HG02943 (cell line): ENCODE data around the gene ATP4A.
"Not testable (repeated sequence)": the region's sequence is repeated elsewhere in the genome, so short reads cannot be mapped to it uniquely, and the experiment has no call there.

Experiments
- ATAC-seq: cut with Tn5 transposase; IDR thresholded peaks from one replicate; pipeline ENCODE4 v1.9.1; 2021; ENCODE audit warnings: mild to moderate bottlenecking, low read depth, moderate library complexity; ENCODE audit not compliant: unreplicated experiment

ATP4A gene

GRCh38 chr19:35563207-35563829, at the start of gene ATP4A:
TSS of gene ATP4A (minus strand) at chr19:35563658. CDS start at chr19:35563629, 29 bp downstream.
- ATAC-seq: no peak

GRCh38 chr19:35612559-35613321, 49.3 kb upstream of the ATP4A start, which contains the start of gene HAUS5:
TSS of gene HAUS5 (plus strand) at chr19:35612735. CDS start at chr19:35612795, 60 bp downstream.
- ATAC-seq: peak; percentile 73

- no peak for ATAC-seq
Observed at GRCh38 chr19:35612224-35612558, 48.7 kb upstream of the ATP4A start.

DNA sequence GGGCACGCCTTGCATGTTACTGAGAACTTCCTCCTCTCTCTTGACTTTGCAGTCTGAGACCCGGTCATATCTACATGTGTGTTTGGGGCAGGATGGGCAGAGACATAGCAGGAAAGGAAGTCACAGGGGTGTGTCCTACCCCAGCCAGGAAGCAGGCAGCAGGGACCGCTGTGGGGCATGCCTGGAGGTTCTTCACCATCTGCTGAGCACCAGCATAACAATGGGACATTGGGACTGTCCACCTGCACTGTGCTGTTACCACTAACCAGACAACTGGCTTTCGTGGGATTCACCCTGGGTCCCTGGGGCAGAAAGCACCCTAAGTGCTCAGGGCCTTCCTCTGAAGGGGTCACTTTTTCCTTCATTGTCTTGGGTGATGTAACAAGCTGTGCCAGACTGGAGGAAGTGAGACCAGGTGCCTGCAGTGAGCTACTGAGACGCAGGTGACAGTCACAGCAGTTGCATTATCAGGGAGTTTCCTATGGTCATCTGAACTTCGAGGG, 46.4 kb upstream of the ATP4A start:
- ATAC-seq: no peak

DNA sequence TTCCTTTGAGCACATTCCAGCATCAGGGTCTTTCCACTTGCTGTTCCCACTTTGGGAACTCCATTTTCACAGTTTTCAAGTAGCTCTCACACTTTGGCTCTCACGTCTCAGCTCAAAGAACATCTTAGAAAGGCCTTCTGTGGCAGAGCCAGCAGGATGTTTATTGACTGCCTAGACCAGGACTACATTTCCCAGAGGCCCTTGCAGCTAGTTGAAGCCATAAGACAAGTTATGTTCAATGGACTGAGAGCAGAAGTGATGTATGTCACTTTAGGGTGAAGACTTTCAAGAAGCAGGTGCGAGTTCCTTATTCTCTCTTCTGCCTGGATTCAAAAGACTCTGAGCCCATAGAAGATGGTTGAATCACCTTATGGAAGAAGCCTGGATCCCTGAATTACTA, 44.8 kb upstream of the ATP4A start:
- no peak for ATAC-seq

DNA sequence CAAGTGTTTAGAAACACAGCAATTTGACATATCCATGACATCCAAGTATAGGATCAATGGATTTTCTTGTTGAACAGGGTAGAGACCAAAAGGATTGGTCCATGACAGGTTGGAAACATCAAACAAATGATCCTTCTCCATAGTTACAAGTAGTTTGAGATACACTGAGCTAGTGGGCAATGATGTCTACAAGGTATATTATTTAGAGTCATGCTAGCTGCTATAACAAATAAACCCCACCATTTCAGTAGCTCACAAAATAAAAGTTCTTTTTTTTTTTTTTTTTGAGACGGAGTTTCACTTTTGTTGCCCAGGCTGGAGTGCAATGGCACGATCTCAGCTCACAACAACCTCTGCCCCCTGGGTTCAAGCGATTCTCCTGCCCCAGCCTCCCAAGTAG, 44.2 kb upstream of the ATP4A start:
- no peak for ATAC-seq

- not testable (repeated sequence) for ATAC-seq
Observed at GRCh38 chr19:35607170-35607569, 43.7 kb upstream of the ATP4A start.

DNA sequence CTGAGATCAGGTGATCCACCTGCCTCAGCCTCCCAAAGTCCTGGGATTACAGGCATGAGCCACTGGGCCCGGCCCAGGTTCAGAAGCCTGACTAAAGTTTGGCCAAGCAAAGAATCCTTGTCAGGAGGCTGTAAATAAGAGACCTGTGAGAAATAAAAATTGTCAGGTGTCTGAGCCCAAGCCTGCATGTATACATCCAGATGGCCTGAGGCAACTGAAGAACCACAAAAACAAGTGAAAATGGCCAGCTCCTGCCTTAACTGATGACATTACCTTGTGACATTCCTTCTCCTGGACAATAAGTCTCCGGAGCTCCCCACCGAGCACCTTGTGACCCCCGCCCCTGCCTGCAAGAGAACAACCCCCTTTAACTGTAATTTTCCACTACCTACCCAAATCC, 41.0 kb upstream of the ATP4A start:
- not testable (repeated sequence) for ATAC-seq

DNA sequence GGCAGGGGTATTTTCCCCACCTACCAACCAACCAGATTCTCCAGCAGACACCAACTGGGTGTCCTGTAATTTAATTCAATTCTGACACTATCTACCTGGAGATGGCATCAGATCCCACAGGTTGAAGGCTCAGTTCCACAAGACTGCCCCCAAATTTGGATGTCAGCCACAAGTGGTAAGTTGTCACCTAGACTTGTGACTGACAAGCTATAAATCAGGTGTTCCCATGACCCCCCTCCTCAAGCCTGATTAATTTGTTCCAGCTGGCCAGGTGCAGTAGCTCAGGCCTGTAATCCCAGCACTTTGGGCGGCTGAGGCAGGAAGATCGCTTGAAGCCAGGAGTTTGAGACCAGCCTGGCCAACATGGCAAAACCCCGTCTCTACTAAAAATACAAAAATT, 38.5 kb upstream of the ATP4A start:
- no peak for ATAC-seq

DNA sequence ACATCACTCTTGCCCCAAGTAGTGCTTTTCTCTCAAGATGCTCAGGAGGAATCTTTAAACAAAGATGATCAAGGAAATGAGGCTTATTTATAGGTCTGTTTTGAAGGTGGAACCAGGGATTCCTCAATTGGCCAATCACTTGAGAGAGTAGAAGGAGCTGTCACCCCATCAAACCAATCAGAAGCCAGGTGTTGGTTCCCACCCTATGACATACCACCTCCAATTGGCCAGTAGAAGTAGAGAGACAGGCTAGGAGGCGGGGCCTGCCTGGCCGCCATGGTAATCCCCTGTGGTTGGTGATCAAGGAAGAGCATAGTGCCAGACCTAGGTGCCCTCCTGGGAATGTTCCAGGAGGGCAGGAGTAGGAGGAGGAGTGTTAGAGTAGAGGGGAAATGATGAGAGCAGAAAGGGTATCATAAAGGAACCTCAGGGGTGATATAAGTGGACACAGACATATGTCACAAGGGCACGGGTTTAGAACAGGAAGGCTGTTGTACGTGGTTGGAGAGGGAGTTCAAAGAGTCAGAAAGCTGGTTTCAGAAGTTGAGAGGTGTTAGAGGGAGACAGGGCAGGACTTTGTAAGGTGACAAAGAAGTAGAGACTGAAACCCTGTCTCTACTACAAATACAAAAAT, 33.0 kb upstream of the ATP4A start:
- no peak for ATAC-seq

DNA sequence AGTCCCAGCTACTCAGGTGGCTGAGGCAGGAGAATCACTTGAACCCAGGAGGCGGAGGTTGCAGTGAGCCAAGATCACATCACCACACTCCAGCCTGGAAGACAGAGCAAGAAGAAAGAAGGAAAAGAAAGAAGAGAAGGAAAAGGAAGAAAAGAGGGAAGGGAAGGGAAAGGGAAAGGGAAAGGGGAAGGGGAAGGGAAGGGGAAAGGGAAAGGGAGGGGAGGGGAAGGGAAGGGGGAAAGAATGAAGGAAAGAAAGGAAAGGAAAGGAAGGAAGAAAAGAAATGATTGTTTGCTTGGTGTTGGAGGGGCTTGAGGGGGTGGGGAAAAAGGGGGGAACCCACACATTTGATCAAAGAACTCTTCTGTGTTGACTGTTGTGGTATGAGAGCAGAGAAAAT, 32.5 kb upstream of the ATP4A start:
- no peak for ATAC-seq

GRCh38 chr19:35595026-35595425, 31.6 kb upstream of the ATP4A start:
- not testable (repeated sequence) for ATAC-seq

DNA sequence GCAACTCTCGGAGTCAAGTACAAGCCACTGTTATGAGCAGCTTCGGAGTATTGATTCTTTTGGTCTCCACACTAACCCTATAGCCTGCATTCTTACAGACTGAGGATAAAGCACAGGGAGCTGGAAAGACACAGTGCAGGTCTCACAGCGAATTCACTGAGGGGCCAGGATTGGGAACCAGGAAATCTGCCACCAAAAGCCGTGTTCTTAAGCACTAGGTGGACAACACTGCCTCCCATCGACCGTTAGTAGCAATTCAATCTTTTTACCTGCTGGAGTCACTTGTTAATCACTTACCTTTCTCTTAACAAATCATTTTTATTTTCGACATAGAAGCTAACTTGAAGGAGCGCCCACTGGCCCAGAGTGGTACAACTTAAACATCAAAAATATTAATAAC, 28.8 kb upstream of the ATP4A start:
- ATAC-seq: no peak

- no peak for ATAC-seq
Observed at GRCh38 chr19:35590875-35591274, 27.4 kb upstream of the ATP4A start.

DNA sequence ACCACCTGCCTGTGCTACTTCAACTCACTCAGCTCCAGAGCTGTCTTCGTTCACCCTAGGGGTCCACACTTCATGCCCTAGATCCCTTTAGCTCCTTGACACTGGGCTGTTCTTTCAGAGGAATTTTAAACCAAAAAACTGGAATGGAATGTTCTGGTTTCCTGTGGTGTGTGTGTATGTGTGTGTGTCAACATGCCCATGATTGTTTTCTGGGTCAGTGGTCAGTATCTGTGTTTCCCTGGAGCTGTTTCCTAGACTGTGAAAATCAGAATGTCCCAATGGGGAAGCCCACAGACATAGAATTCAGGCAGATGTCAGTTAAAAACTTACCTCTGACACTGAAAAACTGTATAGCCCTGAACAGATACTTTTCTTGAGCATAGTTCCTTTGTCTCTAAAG, 23.9 kb upstream of the ATP4A start:
- no peak for ATAC-seq

DNA sequence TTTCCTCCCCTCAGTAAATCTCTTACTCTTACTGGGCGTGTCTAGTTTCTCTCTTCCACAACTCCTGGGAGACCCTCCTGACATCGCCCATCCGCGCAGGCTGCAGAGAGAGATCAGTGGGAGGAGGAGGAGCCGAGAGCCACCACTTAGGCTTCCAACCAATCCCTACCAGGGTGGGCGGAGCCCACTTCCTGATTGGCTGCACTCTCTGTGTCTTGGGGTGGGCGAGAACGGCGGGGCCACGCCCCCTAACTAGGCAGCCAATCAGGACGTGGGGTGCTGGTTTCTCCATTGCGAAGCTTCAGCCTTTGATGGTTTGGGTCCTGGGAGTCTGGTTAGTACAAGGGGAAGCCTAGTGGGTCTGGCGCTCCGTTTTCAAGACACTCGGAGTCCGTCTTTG, 22.4 kb upstream of the ATP4A start, which contains the start of gene PMIS2:
TSS of gene PMIS2 (plus strand) at position 326 of the 400 bp plus-strand sequence. CDS start 87 bp downstream, outside the sequence.
- ATAC-seq: no peak

GRCh38 chr19:35582760-35583159, 19.3 kb upstream of the ATP4A start:
- no peak for ATAC-seq

DNA sequence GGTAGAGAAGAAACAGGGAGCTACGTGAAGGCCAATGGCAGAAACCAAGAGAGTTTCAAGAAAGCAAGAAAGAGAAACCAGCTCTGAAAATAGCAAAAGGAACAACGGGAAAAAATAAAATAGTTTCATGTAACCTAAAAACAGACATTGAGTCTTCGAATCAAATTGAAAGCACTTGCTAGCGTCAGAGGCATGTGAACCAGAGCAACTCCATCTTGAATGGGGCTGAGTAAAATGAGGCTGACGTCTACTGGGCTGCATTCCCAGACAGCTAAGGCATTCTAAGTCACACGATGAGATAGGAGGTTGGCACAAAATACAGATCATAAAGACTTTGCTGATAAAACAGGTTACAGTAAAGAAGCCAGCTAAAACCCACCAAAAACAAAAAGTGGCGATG, 15.2 kb upstream of the ATP4A start:
- ATAC-seq: no peak

DNA sequence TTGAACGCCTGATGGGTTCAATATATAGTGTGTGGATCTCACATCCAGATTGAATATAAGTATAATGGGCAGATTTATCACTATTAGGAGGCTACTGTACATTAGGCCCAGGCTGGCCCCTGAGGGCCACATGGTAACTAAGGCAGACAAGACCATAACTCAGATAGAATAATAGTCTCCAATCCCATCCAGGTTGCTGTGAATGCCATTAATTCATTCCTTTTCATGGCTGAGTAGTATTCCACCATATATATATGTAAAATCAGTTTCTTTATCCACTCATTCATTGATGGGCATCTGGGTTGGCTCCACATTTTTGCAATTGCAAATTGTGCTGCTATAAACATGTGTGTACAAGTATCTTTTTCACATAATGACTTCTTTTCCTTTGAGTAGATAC, 14.5 kb upstream of the ATP4A start:
- no peak for ATAC-seq

GRCh38 chr19:35571406-35571965, 8.0 kb upstream of the ATP4A start:
- ATAC-seq: no peak

DNA sequence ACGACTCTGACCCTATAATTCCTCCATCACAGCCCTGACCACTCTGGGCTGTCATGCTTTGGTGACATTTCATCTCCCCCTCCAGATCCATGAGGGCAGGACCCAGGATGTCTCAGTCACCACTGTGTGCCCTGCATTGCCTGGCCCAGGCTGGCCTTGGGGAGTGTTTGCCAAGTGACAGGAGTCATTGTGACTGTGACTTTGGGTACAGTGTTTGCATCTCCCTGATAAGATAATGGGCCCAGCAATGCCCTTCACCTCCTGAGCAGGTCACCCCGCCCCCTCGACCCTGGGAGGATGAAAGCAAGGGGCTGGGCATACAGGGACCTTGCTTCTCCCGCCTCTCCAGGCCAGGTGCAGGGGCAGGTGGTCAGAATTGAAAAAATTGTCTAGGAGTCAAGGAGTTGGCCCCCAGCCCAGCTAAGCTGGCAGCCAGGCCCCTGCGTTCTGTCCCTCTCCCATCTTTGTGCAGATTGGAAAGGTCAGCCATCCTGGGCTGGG, 5.9 kb upstream of the ATP4A start:
- no peak for ATAC-seq
